ENCODE data around the gene HMOX1.

The HMOX1 gene

DNA sequence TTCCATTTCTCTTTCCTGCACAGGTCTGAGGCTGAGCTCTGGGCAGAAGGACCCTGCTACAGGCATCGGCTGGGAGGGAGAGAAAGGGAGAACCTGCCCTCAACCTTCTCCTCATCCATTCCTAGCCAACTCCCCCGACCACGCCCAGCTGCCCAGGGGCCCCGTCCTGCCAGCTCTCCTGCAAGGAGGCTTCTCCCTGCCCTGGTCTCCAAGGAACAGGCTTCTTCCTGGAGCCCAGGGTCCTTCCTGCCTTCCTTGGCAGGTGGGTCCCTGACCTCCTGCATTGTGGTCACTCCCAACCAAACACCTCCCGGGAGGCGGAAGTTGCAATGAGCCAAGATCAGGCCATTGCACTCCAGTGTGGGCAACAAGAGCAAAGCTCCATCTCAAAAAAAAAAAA is 12.5 kb upstream of the HMOX1 start:
- H3K27ac ChIP-seq (ENCODE audit: low read depth, low read length): no peak overlapping the region
- no peak overlapping the region for H3K4me3 ChIP-seq (ENCODE audit: low read length)
- H3K27me3 ChIP-seq (ENCODE audit: insufficient read depth, low read length): no peaks in the 10 kb centered on the region
- H3K9me3 ChIP-seq (ENCODE audit: insufficient read depth, low read depth, low read length): no peaks in the 10 kb centered on the region
- WGBS: 90% methylated on average over 5 of the region's 6 CpGs
- H3K4me1 ChIP-seq (ENCODE audit: insufficient read depth, low read length): peaks cover 11% of the 10 kb centered on the region
- H3K36me3 ChIP-seq (ENCODE audit: insufficient read depth, low read length): no peaks in the 10 kb centered on the region
- no peak overlapping the region for H3K9ac ChIP-seq (ENCODE audit: low read depth, low read length)

GRCh38 chr22:35369996-35370395 is 10.9 kb upstream of the HMOX1 start:
- WGBS: 76% methylated on average over 2 of the region's 2 CpGs
- no peak overlapping the region for H3K27ac ChIP-seq (ENCODE audit: low read depth, low read length)
- H3K4me1 ChIP-seq (ENCODE audit: insufficient read depth, low read length): peaks cover 11% of the 10 kb centered on the region
- H3K9ac ChIP-seq (ENCODE audit: low read depth, low read length): no peak overlapping the region
- no peaks in the 10 kb centered on the region for H3K36me3 ChIP-seq (ENCODE audit: insufficient read depth, low read length)
- H3K27me3 ChIP-seq (ENCODE audit: insufficient read depth, low read length): no peaks in the 10 kb centered on the region
- H3K9me3 ChIP-seq (ENCODE audit: insufficient read depth, low read depth, low read length): no peaks in the 10 kb centered on the region
- no peak overlapping the region for H3K4me3 ChIP-seq (ENCODE audit: low read length)

DNA sequence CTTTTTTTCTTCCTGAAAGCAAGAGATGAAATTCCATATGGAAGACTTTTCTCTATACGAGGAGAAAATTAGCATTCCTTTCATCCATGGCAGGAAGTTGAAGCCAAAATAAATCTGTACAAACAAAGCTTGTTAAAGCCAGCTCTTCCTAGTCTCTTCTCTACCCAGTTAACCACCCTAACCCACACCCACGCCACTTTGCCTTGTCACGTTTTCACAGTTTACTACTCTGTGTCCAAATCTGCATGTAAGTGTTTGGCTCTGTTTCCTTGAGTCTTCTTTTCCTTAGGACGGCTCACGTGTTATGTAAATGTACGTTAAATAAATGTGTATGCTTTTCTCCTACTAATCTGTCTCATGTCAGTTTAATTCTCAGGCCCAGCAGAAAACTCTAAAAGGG is 7.1 kb upstream of the HMOX1 start:
- Histone ChIP-seq H3K27me3 (ENCODE audit: insufficient read depth, low read length) (no peaks in the 10 kb centered on the region), H3K9me3 (ENCODE audit: insufficient read depth, low read depth, low read length) (no peaks in the 10 kb centered on the region), H3K4me1 (ENCODE audit: insufficient read depth, low read length) (peaks cover 44% of the 10 kb centered on the region), H3K36me3 (ENCODE audit: insufficient read depth, low read length) (no peaks in the 10 kb centered on the region), H3K4me3 (ENCODE audit: low read length) (no peak overlapping the region), H3K9ac (ENCODE audit: low read depth, low read length) (no peak overlapping the region), H3K27ac (ENCODE audit: low read depth, low read length) (no peak overlapping the region)
- 58% methylated on average over 3 of the region's 6 CpGs for WGBS

- H3K4me1 ChIP-seq (ENCODE audit: insufficient read depth, low read length): peaks cover 44% of the 10 kb centered on the region
- H3K36me3 ChIP-seq (ENCODE audit: insufficient read depth, low read length): no peaks in the 10 kb centered on the region
- H3K9me3 ChIP-seq (ENCODE audit: insufficient read depth, low read depth, low read length): no peaks in the 10 kb centered on the region
- 84% methylated on average over 3 of the region's 3 CpGs for WGBS
- H3K9ac ChIP-seq (ENCODE audit: low read depth, low read length): no peak overlapping the region
- no peaks in the 10 kb centered on the region for H3K27me3 ChIP-seq (ENCODE audit: insufficient read depth, low read length)
- no peak overlapping the region for H3K4me3 ChIP-seq (ENCODE audit: low read length)
- H3K27ac ChIP-seq (ENCODE audit: low read depth, low read length): no peak overlapping the region
Observed at GRCh38 chr22:35375031-35375430, 5.9 kb upstream of the HMOX1 start.

GRCh38 chr22:35375526-35375925 is 5.4 kb upstream of the HMOX1 start:
- no peaks in the 10 kb centered on the region for H3K27me3 ChIP-seq (ENCODE audit: insufficient read depth, low read length)
- no peaks in the 10 kb centered on the region for H3K9me3 ChIP-seq (ENCODE audit: insufficient read depth, low read depth, low read length)
- no peak overlapping the region for H3K27ac ChIP-seq (ENCODE audit: low read depth, low read length)
- H3K36me3 ChIP-seq (ENCODE audit: insufficient read depth, low read length): no peaks in the 10 kb centered on the region
- 89% methylated on average over 8 of the region's 8 CpGs for WGBS
- peaks cover 45% of the 10 kb centered on the region for H3K4me1 ChIP-seq (ENCODE audit: insufficient read depth, low read length)
- no peak overlapping the region for H3K9ac ChIP-seq (ENCODE audit: low read depth, low read length)
- H3K4me3 ChIP-seq (ENCODE audit: low read length): no peak overlapping the region

DNA sequence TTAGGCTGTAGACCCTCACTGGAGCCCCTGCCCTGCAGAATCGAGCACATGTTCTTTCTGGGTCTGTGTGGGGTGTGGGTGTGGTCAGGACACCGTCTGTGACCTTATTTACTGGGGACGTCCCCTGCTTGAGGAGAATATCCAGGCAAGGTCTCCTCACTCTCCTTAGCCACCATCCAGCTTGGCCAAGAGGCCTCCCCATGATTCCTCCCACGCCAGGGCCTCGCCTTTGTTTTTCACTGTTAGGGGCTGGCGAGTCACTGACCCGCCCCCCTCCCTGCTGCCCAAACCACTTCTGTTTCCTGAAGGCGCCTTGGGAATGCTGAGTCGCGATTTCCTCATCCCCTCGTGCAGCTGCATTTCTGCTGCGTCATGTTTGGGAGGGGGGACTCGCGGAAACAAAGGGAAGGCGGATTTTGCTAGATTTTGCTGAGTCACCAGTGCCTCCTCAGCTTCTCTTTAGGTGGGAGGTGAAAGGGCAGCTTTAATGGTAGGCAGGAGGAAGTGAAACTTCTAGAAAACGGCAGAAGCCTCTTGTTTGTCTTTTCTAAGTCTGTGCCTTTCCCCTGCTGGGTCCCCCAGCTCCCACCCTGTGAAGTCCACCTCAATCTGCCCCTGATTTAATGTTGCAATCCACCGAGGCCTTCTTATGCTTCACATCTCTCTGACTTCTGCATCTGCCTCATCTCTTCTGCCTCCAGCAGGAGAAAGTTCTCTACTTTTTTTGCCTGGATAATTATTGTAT is 4.0 kb upstream of the HMOX1 start:
- peak overlapping the region; percentile 35 for H3K9ac ChIP-seq (ENCODE audit: low read depth, low read length)
- peaks cover 52% of the 10 kb centered on the region for H3K4me1 ChIP-seq (ENCODE audit: insufficient read depth, low read length)
- WGBS: 8% methylated on average over 17 of the region's 17 CpGs
- peak overlapping the region; percentile 95 for H3K27ac ChIP-seq (ENCODE audit: low read depth, low read length)
- H3K36me3 ChIP-seq (ENCODE audit: insufficient read depth, low read length): no peaks in the 10 kb centered on the region
- no peaks in the 10 kb centered on the region for H3K9me3 ChIP-seq (ENCODE audit: insufficient read depth, low read depth, low read length)
- peak overlapping the region; percentile 3; the same call in 1 of the 2 replicates for H3K4me3 ChIP-seq (ENCODE audit: low read length)
- H3K27me3 ChIP-seq (ENCODE audit: insufficient read depth, low read length): 0 out of 2 replicates have a peak, but pooled peaks cover 6% of the 10 kb centered on the region

DNA sequence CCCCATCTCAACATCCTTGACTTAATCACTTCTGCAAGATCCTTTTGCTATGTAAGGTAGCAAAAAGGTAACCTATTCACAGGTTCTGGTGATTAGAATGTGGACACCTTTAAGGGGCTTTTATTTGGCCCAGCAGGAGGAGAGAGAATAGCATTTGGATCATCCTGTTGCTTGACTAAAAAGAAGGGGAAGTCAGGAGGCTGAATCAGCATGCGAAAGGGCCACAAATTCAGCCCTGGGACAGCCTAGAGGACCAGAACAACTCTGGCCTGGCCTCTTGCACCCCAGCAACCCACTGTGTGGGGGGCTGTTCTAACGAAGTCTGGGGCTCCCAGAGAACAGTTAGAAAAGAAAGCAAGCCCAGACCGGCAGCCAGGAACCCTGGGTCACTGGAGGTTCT is 3.2 kb upstream of the HMOX1 start:
- WGBS: 25% methylated on average over 3 of the region's 3 CpGs

GRCh38 chr22:35378621-35379020 is 2.3 kb upstream of the HMOX1 start:
- H3K4me3 ChIP-seq (ENCODE audit: low read length): no peak overlapping the region
- no peak overlapping the region for H3K9ac ChIP-seq (ENCODE audit: low read depth, low read length)
- H3K36me3 ChIP-seq (ENCODE audit: insufficient read depth, low read length): peaks cover 7% of the 10 kb centered on the region; the same call in 1 of the 2 replicates
- 74% methylated on average over 3 of the region's 3 CpGs for WGBS
- peak overlapping the region; percentile 95 for H3K27ac ChIP-seq (ENCODE audit: low read depth, low read length)
- peaks cover 52% of the 10 kb centered on the region for H3K4me1 ChIP-seq (ENCODE audit: insufficient read depth, low read length)
- 0 out of 2 replicates have a peak, but pooled peaks cover 6% of the 10 kb centered on the region for H3K27me3 ChIP-seq (ENCODE audit: insufficient read depth, low read length)
- H3K9me3 ChIP-seq (ENCODE audit: insufficient read depth, low read depth, low read length): no peaks in the 10 kb centered on the region

More for the DNA sequence above, 3.2 kb upstream of the HMOX1 start:
- H3K9me3 ChIP-seq (ENCODE audit: insufficient read depth, low read depth, low read length): no peaks in the 10 kb centered on the region
- no peaks in the 10 kb centered on the region for H3K36me3 ChIP-seq (ENCODE audit: insufficient read depth, low read length)
- H3K27me3 ChIP-seq (ENCODE audit: insufficient read depth, low read length): 0 out of 2 replicates have a peak, but pooled peaks cover 6% of the 10 kb centered on the region
- H3K27ac ChIP-seq (ENCODE audit: low read depth, low read length): peak overlapping the region; percentile 95
- no peak overlapping the region for H3K4me3 ChIP-seq (ENCODE audit: low read length)
- peaks cover 52% of the 10 kb centered on the region for H3K4me1 ChIP-seq (ENCODE audit: insufficient read depth, low read length)
- peak overlapping the region; percentile 35; the same call in 1 of the 2 replicates for H3K9ac ChIP-seq (ENCODE audit: low read depth, low read length)

GRCh38 chr22:35379146-35379993 is 1.5 kb upstream of the HMOX1 start:
- H3K36me3 ChIP-seq (ENCODE audit: insufficient read depth, low read length): peaks cover 10% of the 10 kb centered on the region; the same call in 1 of the 2 replicates
- peak overlapping the region; percentile 95 for H3K27ac ChIP-seq (ENCODE audit: low read depth, low read length)
- H3K4me1 ChIP-seq (ENCODE audit: insufficient read depth, low read length): peaks cover 52% of the 10 kb centered on the region
- no peak overlapping the region for H3K9ac ChIP-seq (ENCODE audit: low read depth, low read length)
- 0 out of 2 replicates have a peak, but pooled peaks cover 6% of the 10 kb centered on the region for H3K27me3 ChIP-seq (ENCODE audit: insufficient read depth, low read length)
- 78% methylated on average over 10 of the region's 10 CpGs for WGBS
- no peak overlapping the region for H3K4me3 ChIP-seq (ENCODE audit: low read length)
- no peaks in the 10 kb centered on the region for H3K9me3 ChIP-seq (ENCODE audit: insufficient read depth, low read depth, low read length)

- Histone ChIP-seq H3K4me1 (ENCODE audit: insufficient read depth, low read length) (peaks cover 52% of the 10 kb centered on the region), H3K36me3 (ENCODE audit: insufficient read depth, low read length) (peaks cover 11% of the 10 kb centered on the region; the same call in 1 of the 2 replicates), H3K27ac (ENCODE audit: low read depth, low read length) (no peak overlapping the region), H3K9me3 (ENCODE audit: insufficient read depth, low read depth, low read length) (no peaks in the 10 kb centered on the region), H3K27me3 (ENCODE audit: insufficient read depth, low read length) (0 out of 2 replicates have a peak, but pooled peaks cover 6% of the 10 kb centered on the region), H3K9ac (ENCODE audit: low read depth, low read length) (no peak overlapping the region), H3K4me3 (ENCODE audit: low read length) (no peak overlapping the region)
- WGBS: 91% methylated on average over 6 of the region's 6 CpGs
Observed at GRCh38 chr22:35380013-35380412, 883 bp upstream of the HMOX1 start.

DNA sequence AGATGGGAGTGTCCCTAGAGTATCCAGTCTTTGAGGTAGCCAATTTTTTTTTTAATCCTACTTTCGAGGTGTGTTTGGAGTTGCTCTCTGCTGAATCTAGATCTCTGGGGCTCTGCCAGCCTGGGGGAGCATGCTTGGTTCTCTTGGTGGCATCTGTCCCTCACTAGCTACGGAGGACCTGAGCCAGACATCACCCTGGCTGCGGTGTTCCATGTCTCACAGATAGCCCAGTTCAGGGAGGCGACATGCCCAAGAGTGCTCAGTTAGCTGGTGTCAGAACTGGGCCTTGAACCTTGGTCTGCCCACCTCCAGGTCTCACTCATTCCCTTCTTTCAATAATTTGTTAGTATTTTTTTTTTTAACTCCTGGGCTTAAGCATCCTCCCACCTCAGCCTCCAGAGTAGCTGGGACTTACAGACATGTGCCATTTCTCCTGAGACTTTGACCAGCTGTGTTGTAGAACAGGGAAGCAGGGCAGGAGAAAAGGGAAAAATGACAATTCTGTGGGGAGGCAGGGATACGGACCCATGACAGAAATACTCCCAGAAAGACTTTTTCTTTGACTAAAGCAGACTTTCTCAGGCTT is 621 bp downstream of the HMOX1 start:
- Histone ChIP-seq H3K4me1 (ENCODE audit: insufficient read depth, low read length) (peaks cover 38% of the 10 kb centered on the region), H3K4me3 (ENCODE audit: low read length) (peak overlapping the region; percentile 64), H3K9ac (ENCODE audit: low read depth, low read length) (peak overlapping the region; percentile 50), H3K9me3 (ENCODE audit: insufficient read depth, low read depth, low read length) (no peaks in the 10 kb centered on the region), H3K27me3 (ENCODE audit: insufficient read depth, low read length) (0 out of 2 replicates have a peak, but pooled peaks cover 6% of the 10 kb centered on the region), H3K36me3 (ENCODE audit: insufficient read depth, low read length) (peaks cover 14% of the 10 kb centered on the region; the same call in 1 of the 2 replicates), H3K27ac (ENCODE audit: low read depth, low read length) (no peak overlapping the region)
- WGBS: 80% methylated on average over 5 of the region's 5 CpGs
